DMS53 treated with DMSO at 0.1 percent for 48 hours (cell line): ENCODE measurements around the gene ARID5A.

ENCODE experiments used
- DNase-seq: peaks from one replicate; lab custom pipeline; 2025; ENCODE audit not compliant: unreplicated experiment; lab: John Stamatoyannopoulos, UW

Gene ARID5A

GRCh38 chr2:96594691-96595152, 58.2 kb downstream of the ARID5A start:
- no peak for DNase-seq

- DNase-seq = no peak
Measured at GRCh38 chr2:96596596-96596995, 60.0 kb downstream of the ARID5A start.

GRCh38 chr2:96599941-96600340, 63.4 kb downstream of the ARID5A start:
- no peak for DNase-seq

GRCh38 chr2:96601382-96602292, 65.1 kb downstream of the ARID5A start:
- DNase-seq = no peak
